K562 (cell line): Measurements from ENCODE around the gene ABCA3. TPM values are rescaled to one million over a fixed set of nuclear protein-coding genes. Genes with fewer than 3 reads are reported as not detected.

Experiments
- ATAC-seq: fragments of 200-7000 bp; cut with Tn5 transposase; 3 replicates; pipeline ENCODE4 v1.9.1; 2020; ENCODE audit warnings: moderate library complexity
- BruUV-seq: library from RNA; stranded (reverse); fragments of 400-500 nt; replicated peaks from 2 replicates; lab custom pipeline; 2021; lab: Mats Ljungman, UMichigan
- CTCF ChIA-PET: fragments of 300-600 bp; formaldehyde crosslinking; extraction: SDS; loops from one replicate; lab custom pipeline; 2021; ENCODE audit warnings: low intra/inter-chr PET ratio; lab: Yijun Ruan, JAX
- POLR2A ChIA-PET: fragments of 300-600, 350-650 bp; sonication (Branson Sonifier 250); formaldehyde crosslinking; extraction: SDS; loops from one replicate; lab custom pipeline; 2021; ENCODE audit warnings: antibody characterized with exemption, inconsistent platforms; lab: Yijun Ruan, JAX
- DNase-seq, 4 experiments: peaks; one replicate each; pipeline versions ENCODE4 v3.0.0 to v3.0.0-alpha.2; 2011 to 2018; ENCODE audit warnings: low spot score in 3 of 4, mixed read lengths in 3 of 4; ENCODE audit errors: extremely low read depth in 1 of 4
- FAIRE-seq: peaks from 2 replicates; lab custom pipeline; 2011; peaks lifted over from hg19 to GRCh38; lab: Jason Lieb, UNC
- H2AFZ ChIP-seq: 2 replicates; pipeline ENCODE4 v1.6.0; 2011; ENCODE audit warnings: low read depth, low read length, control low read depth, inconsistent platforms
- H3K27ac ChIP-seq: fragments of 200-600 bp; 3 replicates; pipeline ENCODE4 v1.8.0; 2011; ENCODE audit warnings: low read depth, mild to moderate bottlenecking, control low read depth, inconsistent platforms, low read length, moderate library complexity, mixed read lengths; ENCODE audit errors: extremely low read depth
- H3K27me3 ChIP-seq, 2 experiments: fragments of 300-600 bp in 1 of 2; 2 replicates in 1 of 2; 3 replicates in 1 of 2; pipeline versions ENCODE4 v1.6.0 to v1.8.0; 2011; ENCODE audit warnings: inconsistent platforms in 2 of 2, low read length in 2 of 2, mild to moderate bottlenecking in 1 of 2, mixed read lengths in 1 of 2, moderate library complexity in 1 of 2; ENCODE audit not compliant: control insufficient read depth in 2 of 2, insufficient read depth in 2 of 2
- H3K36me3 ChIP-seq: fragments of 300-600 bp; 3 replicates; pipeline ENCODE4 v1.8.0; 2011; ENCODE audit warnings: mild to moderate bottlenecking, low read length, inconsistent platforms; ENCODE audit not compliant: control insufficient read depth, insufficient read depth
- H3K4me1 ChIP-seq, 2 experiments: fragments of 200-600 bp in 1 of 2; replicated peaks in 1 of 2; 2 replicates in 1 of 2; 3 replicates in 1 of 2; pipeline versions ENCODE4 v1.5.1 to v1.8.0; 2011; ENCODE audit warnings: inconsistent platforms in 2 of 2, low read length in 2 of 2, mild to moderate bottlenecking in 1 of 2, mixed read lengths in 1 of 2, moderate library complexity in 1 of 2; ENCODE audit not compliant: control insufficient read depth in 2 of 2, insufficient read depth in 2 of 2
- H3K4me2 ChIP-seq: 2 replicates; pipeline ENCODE4 v1.6.1; 2011; ENCODE audit warnings: low read length, control low read depth, inconsistent platforms, mixed read lengths; ENCODE audit not compliant: insufficient read depth
- H3K4me3 ChIP-seq: fragments of 200-600 bp; sonication (generic), shearing (Covaris generic); 2 replicates; pipeline ENCODE4 v1.5.1; 2016; ENCODE audit warnings: control low read depth, inconsistent platforms
- H3K79me2 ChIP-seq: fragments of 200-600 bp; 3 replicates; pipeline ENCODE4 v1.8.0; 2011; ENCODE audit warnings: low read length, inconsistent platforms; ENCODE audit not compliant: control insufficient read depth, insufficient read depth
- H3K9ac ChIP-seq, 2 experiments: 2 replicates each; pipeline versions ENCODE4 v1.6.0 to v1.6.1; 2011; ENCODE audit warnings: low read depth in 2 of 2, low read length in 2 of 2, control low read depth in 1 of 2, inconsistent platforms in 1 of 2, mild to moderate bottlenecking in 1 of 2, mixed read lengths in 1 of 2; ENCODE audit not compliant: insufficient read depth in 1 of 2
- H3K9me1 ChIP-seq: one replicate; pipeline ENCODE4 v1.6.0; 2011; ENCODE audit warnings: inconsistent platforms, mild to moderate bottlenecking, low read length, moderate library complexity; ENCODE audit not compliant: control insufficient read depth, insufficient read depth
- H3K9me3 ChIP-seq: replicated peaks from 2 replicates; pipeline ENCODE4 v1.5.1; 2011; ENCODE audit warnings: low read depth, low read length, inconsistent platforms; ENCODE audit not compliant: control insufficient read depth, insufficient read depth
- H4K20me1 ChIP-seq: replicated peaks from 2 replicates; pipeline ENCODE4 v1.6.1; 2011; ENCODE audit warnings: low read length, inconsistent platforms, mixed read lengths; ENCODE audit not compliant: control insufficient read depth, insufficient read depth
- GTF2E2 ChIP-seq: fragments of 200-800 bp; sonication (Bioruptor generic); IDR thresholded peaks from 2 replicates; pipeline ENCODE4 v1.6.1; 2016; ENCODE audit warnings: missing genetic modification characterization, missing compliant biosample characterization
- POLR2G ChIP-seq: fragments of 200-400 bp; formaldehyde crosslinking; IDR thresholded peaks from 2 replicates; pipeline ENCODE4 v1.6.1; 2017; ENCODE audit warnings: low read depth, mild to moderate bottlenecking, antibody characterized with exemption, low read length, moderate library complexity
- WGBS: fragments of 100-300 bp; shearing (Covaris generic); methylation state at CpG from one replicate; pipeline ENCODE4 v1.1.6; 2016; ENCODE audit warnings: low coverage, mixed read lengths; ENCODE audit not compliant: insufficient coverage; ENCODE audit errors: missing lambda C conversion rate; 5-methylcytosine and 5-hydroxymethylcytosine counted together
- in situ Hi-C: fragments of 300-500 bp; cut with MboI; formaldehyde crosslinking; loops from 4 replicates; pipeline ENCODE4 v1.15.0; 2018; ENCODE audit warnings: inconsistent platforms, mixed read lengths
- intact Hi-C: fragments of 100-400 bp; cut with micrococcal nuclease; formaldehyde crosslinking; loops from 2 replicates; pipeline ENCODE4 v1.14.2; 2022
- polyA plus RNA-seq, 8 experiments: library from polyadenylated mRNA; depleted of rRNA in 4 of 8; stranded (reverse) in 5 of 8; unstranded in 3 of 8; fragments of >200 nt; fragmentation: Nextera tagmentation in 2 of 8; fragmentation: Illumina TruSeq in 1 of 8; extraction: Ambion mirVana in 2 of 8; extraction: Trizol in 1 of 8; gene quantifications; 2 replicates each; pipeline versions ENCODE4 v1.2.1 to v1.2.3, GENCODE V29; 2011 to 2014; ENCODE audit warnings: inconsistent platforms in 1 of 8, missing spikeins in 1 of 8
- total RNA-seq, 7 experiments: library from RNA; depleted of rRNA in 6 of 7; stranded (reverse); fragments of >200 nt in 6 of 7; fragmentation: Illumina TruSeq in 2 of 7; extraction: Trizol in 2 of 7; gene quantifications; 2 replicates each; pipeline versions ENCODE4 v1.2.1 to v1.2.3, GENCODE V29; 2011 to 2021; ENCODE audit warnings: low replicate concordance in 1 of 7
- TF ChIP-seq, protein P1 (sequence below): IDR thresholded peaks from 2 replicates; pipeline ENCODE4 v1.6.1; 2014; ENCODE audit warnings: antibody characterized with exemption

The ABCA3 gene
- total and polyA plus RNA-seq, 9 of the 15 experiments (the other 6 are each of a cell fraction or from before 2014, with no cell fraction given) = 0.66 to 23.7 (median 6.9) TPM

DNA sequence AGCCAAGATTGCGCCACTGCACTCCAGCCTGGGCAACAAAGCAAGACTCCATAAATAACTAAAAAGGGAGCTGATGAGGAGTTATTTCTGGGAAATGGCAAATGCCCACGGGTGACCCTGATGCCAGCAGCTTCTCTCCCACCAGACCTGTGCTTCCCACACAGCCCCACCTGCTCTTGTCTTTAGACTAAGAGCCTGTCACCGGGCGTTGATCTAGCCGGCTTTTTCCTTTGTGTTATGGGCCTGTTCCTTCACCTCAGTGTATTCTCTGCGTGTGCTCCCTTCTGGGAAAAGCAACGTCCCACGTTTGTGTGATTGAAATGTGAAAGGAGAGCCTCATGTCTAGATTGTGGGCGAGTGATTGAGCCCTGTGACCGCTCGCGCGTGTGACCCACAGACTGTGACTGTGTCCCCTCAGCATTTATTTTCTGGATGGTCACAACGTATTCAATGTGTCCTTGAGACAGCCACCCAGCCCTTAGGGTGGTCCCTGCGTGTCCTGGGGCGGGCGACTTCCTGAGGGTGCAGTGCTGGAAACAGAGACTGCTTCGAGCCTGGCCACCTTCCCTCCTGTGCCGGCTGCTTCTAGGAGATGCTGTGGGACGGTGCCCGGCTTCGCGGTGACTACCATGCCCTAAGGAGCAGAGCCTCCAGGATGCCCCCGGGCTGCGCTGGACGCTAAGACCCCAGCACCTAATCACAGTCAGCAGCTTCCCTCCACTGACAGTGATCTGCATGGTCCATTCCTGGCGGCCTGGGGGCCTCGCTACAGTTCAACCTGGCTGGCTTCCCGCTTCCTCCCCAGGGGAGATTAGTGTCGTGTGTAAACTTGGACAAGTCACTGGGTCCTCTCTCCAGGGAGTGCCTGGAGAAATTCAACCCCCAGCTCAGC lies 64.8 kb downstream of the ABCA3 start:
- TF ChIP-seq, protein P1, sequence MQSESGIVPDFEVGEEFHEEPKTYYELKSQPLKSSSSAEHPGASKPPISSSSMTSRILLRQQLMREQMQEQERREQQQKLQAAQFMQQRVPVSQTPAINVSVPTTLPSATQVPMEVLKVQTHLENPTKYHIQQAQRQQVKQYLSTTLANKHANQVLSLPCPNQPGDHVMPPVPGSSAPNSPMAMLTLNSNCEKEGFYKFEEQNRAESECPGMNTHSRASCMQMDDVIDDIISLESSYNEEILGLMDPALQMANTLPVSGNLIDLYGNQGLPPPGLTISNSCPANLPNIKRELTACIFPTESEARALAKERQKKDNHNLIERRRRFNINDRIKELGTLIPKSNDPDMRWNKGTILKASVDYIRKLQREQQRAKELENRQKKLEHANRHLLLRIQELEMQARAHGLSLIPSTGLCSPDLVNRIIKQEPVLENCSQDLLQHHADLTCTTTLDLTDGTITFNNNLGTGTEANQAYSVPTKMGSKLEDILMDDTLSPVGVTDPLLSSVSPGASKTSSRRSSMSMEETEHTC = no peak
- no peak for TF ChIP-seq GTF2E2 (tag)
- TF ChIP-seq POLR2G = 0 out of 2 replicates have a peak, but pooled peaks have one; percentile 41
- Histone ChIP-seq H3K9me1 (peaks cover 3% of the 10 kb centered on the region), H3K4me1 (peaks cover 0 to 58% of the 10 kb centered on the region in 2 experiments; a peak in 2 of 5 replicates), H3K79me2 (0 out of 3 replicates have a peak, but pooled peaks cover under 1% of the 10 kb centered on the region), H3K36me3 (peaks cover 32% of the 10 kb centered on the region; the same call in 1 of the 3 replicates), H3K9ac (no peak overlapping the region; a peak in 1 of 4 replicates), H3K9me3 (no peaks in the 10 kb centered on the region), H3K4me3 (no peak overlapping the region), H3K27me3 (no peaks in the 10 kb centered on the region), H3K27ac (no peak overlapping the region), H3K4me2 (no peak overlapping the region), H2AFZ (no peak overlapping the region), H4K20me1 (no peaks in the 10 kb centered on the region)
- ATAC-seq (no peak), DNase-seq (no peak), FAIRE-seq (no peak)
- no TSS peak for BruUV-seq
- intact Hi-C loops = no loop called here
- CTCF ChIA-PET = no interaction called here
- POLR2A ChIA-PET = interaction anchor here (0.6 to 1.0 kb wide), 5 partner anchors 9 to 71 kb away, joined by 3 to 5 read pairs (median 3); partner anchors contain the start of gene ECI1
- WGBS = 73% methylated on average over 20 of the region's 30 CpGs
- in situ Hi-C loops = no loop called here
